ENCODE results near the gene SDHAF3. TPM values are rescaled to one million over a fixed set of nuclear protein-coding genes. Genes with fewer than 3 reads are reported as not detected.

Gene SDHAF3
- total and polyA plus RNA-seq, 10 of the 15 experiments (the other 5 are each of a cell fraction or from before 2014, with no cell fraction given): 24.3 to 124 (median 63.5) TPM

DNA sequence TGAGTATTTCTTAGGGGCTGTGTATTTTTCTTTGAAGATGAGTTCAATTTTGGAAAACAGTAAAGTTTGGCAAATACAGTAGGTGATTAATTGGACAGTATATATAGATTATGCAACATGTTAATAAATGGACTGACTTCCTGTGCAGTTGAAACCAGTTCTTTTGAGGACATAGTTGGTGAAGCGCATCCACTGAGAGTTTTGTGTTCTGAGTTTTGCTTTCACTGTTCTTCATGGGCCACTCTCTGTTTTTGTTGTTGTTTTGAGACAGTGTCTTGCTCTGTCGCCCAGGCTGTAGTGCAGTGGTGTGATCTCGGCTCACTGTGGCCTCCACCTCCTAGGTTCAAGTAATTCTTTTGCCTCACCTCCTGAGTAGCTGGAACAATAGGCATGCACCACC, 109.0 kb downstream of the SDHAF3 start:
- H3K36me3 ChIP-seq (ENCODE audit: control insufficient read depth in 2 of 2, insufficient read depth in 2 of 2, low read length in 1 of 2): no peaks in the 10 kb centered on the region
- H2AFZ ChIP-seq (ENCODE audit: control insufficient read depth, low read depth, low read length): no peak overlapping the region
- RAD21 ChIA-PET (ENCODE audit: unreplicated experiment): no interaction called here
- intact Hi-C loops (cut with micrococcal nuclease; ENCODE audit: unreplicated experiment) (no loop called here), in situ Hi-C loops (cut with MboI) (no loop called here)
- TF ChIP-seq, protein P1, sequence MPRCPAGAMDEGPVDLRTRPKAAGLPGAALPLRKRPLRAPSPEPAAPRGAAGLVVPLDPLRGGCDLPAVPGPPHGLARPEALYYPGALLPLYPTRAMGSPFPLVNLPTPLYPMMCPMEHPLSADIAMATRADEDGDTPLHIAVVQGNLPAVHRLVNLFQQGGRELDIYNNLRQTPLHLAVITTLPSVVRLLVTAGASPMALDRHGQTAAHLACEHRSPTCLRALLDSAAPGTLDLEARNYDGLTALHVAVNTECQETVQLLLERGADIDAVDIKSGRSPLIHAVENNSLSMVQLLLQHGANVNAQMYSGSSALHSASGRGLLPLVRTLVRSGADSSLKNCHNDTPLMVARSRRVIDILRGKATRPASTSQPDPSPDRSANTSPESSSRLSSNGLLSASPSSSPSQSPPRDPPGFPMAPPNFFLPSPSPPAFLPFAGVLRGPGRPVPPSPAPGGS (IDR thresholded peaks at IDR 0.05; ENCODE audit: borderline replicate concordance, insufficient read depth, low read depth, low read length, poor library complexity, severe bottlenecking): no peak
- TF ChIP-seq, protein P2, sequence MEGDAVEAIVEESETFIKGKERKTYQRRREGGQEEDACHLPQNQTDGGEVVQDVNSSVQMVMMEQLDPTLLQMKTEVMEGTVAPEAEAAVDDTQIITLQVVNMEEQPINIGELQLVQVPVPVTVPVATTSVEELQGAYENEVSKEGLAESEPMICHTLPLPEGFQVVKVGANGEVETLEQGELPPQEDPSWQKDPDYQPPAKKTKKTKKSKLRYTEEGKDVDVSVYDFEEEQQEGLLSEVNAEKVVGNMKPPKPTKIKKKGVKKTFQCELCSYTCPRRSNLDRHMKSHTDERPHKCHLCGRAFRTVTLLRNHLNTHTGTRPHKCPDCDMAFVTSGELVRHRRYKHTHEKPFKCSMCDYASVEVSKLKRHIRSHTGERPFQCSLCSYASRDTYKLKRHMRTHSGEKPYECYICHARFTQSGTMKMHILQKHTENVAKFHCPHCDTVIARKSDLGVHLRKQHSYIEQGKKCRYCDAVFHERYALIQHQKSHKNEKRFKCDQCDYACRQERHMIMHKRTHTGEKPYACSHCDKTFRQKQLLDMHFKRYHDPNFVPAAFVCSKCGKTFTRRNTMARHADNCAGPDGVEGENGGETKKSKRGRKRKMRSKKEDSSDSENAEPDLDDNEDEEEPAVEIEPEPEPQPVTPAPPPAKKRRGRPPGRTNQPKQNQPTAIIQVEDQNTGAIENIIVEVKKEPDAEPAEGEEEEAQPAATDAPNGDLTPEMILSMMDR (IDR thresholded peaks at IDR 0.05 in 2 of 3, conservative IDR thresholded peaks at IDR 0.05 in 1 of 3; ENCODE audit: control insufficient read depth in 2 of 3, extremely low read depth in 1 of 3, insufficient read depth in 1 of 3, low read depth in 3 of 3, low read length in 3 of 3): no peak
- TF ChIP-seq, protein P3, sequence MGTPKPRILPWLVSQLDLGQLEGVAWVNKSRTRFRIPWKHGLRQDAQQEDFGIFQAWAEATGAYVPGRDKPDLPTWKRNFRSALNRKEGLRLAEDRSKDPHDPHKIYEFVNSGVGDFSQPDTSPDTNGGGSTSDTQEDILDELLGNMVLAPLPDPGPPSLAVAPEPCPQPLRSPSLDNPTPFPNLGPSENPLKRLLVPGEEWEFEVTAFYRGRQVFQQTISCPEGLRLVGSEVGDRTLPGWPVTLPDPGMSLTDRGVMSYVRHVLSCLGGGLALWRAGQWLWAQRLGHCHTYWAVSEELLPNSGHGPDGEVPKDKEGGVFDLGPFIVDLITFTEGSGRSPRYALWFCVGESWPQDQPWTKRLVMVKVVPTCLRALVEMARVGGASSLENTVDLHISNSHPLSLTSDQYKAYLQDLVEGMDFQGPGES (IDR thresholded peaks at IDR 0.05): no peak
- TF ChIP-seq BACH1 (IDR thresholded peaks at IDR 0.05; ENCODE audit: borderline replicate concordance): no peak
- no peak for TF ChIP-seq ASH2L (IDR thresholded peaks at IDR 0.05; ENCODE audit: borderline replicate concordance, low read depth)
- no peak for TF ChIP-seq ESRRA (IDR thresholded peaks at IDR 0.05; ENCODE audit: low read length)
- TF ChIP-seq, protein P4, sequence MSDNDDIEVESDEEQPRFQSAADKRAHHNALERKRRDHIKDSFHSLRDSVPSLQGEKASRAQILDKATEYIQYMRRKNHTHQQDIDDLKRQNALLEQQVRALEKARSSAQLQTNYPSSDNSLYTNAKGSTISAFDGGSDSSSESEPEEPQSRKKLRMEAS (IDR thresholded peaks at IDR 0.05; ENCODE audit: low read depth, low read length): no peak
- no peak for TF ChIP-seq NR2F1 (conservative IDR thresholded peaks at IDR 0.05)
- TF ChIP-seq CHD2 (IDR thresholded peaks at IDR 0.05; ENCODE audit: borderline replicate concordance, low read depth, low read length): no peak
- TF ChIP-seq ZBED1 (IDR thresholded peaks at IDR 0.05; ENCODE audit: borderline replicate concordance): no peak
- TF ChIP-seq HCFC1 (IDR thresholded peaks at IDR 0.05; ENCODE audit: low read length): no peak
- TF ChIP-seq RELA (IDR thresholded peaks at IDR 0.05; ENCODE audit: borderline replicate concordance, partially characterized antibody): no peak
- no TSS peak for BruUV-seq (replicated peaks)
- CTCF ChIA-PET: no interaction called here
- no peak overlapping the region for H3K27ac ChIP-seq (ENCODE audit: control insufficient read depth, insufficient read depth)
- POLR2A ChIA-PET: no interaction called here
- no peaks in the 10 kb centered on the region for H3K79me2 ChIP-seq (ENCODE audit: control insufficient read depth, insufficient read depth, low read length)
- H3K9me3 ChIP-seq (replicated peaks; ENCODE audit: control insufficient read depth, insufficient read depth, low read length): no peaks in the 10 kb centered on the region
- FAIRE-seq: no peak
- WGBS (ENCODE audit: insufficient coverage, insufficient replicate concordance, low lambda C conversion rate, missing lambda C conversion rate): 11% methylated on average over 3 of the region's 3 CpGs
- H3K4me3 ChIP-seq: no peak overlapping the region
- peak; percentile 5 for DNase-seq (ENCODE audit: low read depth, low spot score)
- peak; percentile 92 for ATAC-seq
- SMC1A ChIA-PET (ENCODE audit: uncharacterized antibody, unreplicated experiment): no interaction called here
- no peaks in the 10 kb centered on the region for H4K20me1 ChIP-seq (ENCODE audit: control insufficient read depth, insufficient read depth)
- H3K4me1 ChIP-seq (ENCODE audit: control insufficient read depth, insufficient read depth, low read length): no peaks in the 10 kb centered on the region
- H3K27me3 ChIP-seq (replicated peaks in 1 of 2; ENCODE audit: control insufficient read depth in 2 of 2, insufficient read depth in 2 of 2, low read length in 1 of 2): peaks cover 0 to 2% of the 10 kb centered on the region in 2 experiments; a peak in 1 of 4 replicates
- H3K4me2 ChIP-seq (ENCODE audit: control insufficient read depth, insufficient read depth): no peak overlapping the region
- H3K9ac ChIP-seq (ENCODE audit: control insufficient read depth, insufficient read depth, low read length): no peak overlapping the region

Data from GM12878 (cell line).